HG03378 (cell line): Measurements from ENCODE around the gene SPAM1.
"Not testable (repeated sequence)": the region's sequence is repeated elsewhere in the genome, so short reads cannot be mapped to it uniquely, and the experiment has no call there.

Experiments used
- ATAC-seq: cut with Tn5 transposase; IDR thresholded peaks from one replicate; pipeline ENCODE4 v1.9.1; 2021; ENCODE audit warnings: mild to moderate bottlenecking, moderate library complexity; ENCODE audit not compliant: unreplicated experiment

Gene SPAM1

GRCh38 chr7:123924941-123925340 is at the start of gene SPAM1:
Gene SPAM1, plus strand, starts transcription at chr7:123925241. Its CDS starts 28,330 bp downstream, at chr7:123953571.
- no peak for ATAC-seq

GRCh38 chr7:123876557-123877256 is 48.3 kb upstream of the SPAM1 start:
- no peak for ATAC-seq

- no peak for ATAC-seq
Observed at GRCh38 chr7:123879628-123880027, 45.4 kb upstream of the SPAM1 start.

- ATAC-seq: no peak
Observed at GRCh38 chr7:123881300-123881699, 43.7 kb upstream of the SPAM1 start.

- no peak for ATAC-seq
Observed at GRCh38 chr7:123883154-123883553, 41.9 kb upstream of the SPAM1 start.

- no peak for ATAC-seq
Observed at GRCh38 chr7:123888192-123888591, 36.8 kb upstream of the SPAM1 start.

- not testable (repeated sequence) for ATAC-seq
Observed at GRCh38 chr7:123894753-123895152, 30.3 kb upstream of the SPAM1 start.

GRCh38 chr7:123901101-123901500 is 23.9 kb upstream of the SPAM1 start:
- no peak for ATAC-seq

GRCh38 chr7:123905714-123906113 is 19.3 kb upstream of the SPAM1 start:
- no peak for ATAC-seq

GRCh38 chr7:123916240-123916724 is 8.8 kb upstream of the SPAM1 start:
- ATAC-seq: no peak

- no peak for ATAC-seq
Observed at GRCh38 chr7:123917878-123918277, 7.2 kb upstream of the SPAM1 start.

GRCh38 chr7:123918309-123918708 is 6.7 kb upstream of the SPAM1 start:
- ATAC-seq: no peak

- no peak for ATAC-seq
Observed at GRCh38 chr7:123923599-123923998, 1.4 kb upstream of the SPAM1 start.

- ATAC-seq: no peak
Observed at GRCh38 chr7:123929107-123929506, 4.1 kb downstream of the SPAM1 start.

- ATAC-seq: no peak
Observed at GRCh38 chr7:123929655-123930054, 4.6 kb downstream of the SPAM1 start.

GRCh38 chr7:123935436-123936381 is 10.7 kb downstream of the SPAM1 start:
- no peak for ATAC-seq

- ATAC-seq: no peak
Observed at GRCh38 chr7:123936388-123936787, 11.3 kb downstream of the SPAM1 start.

- ATAC-seq: no peak
Observed at GRCh38 chr7:123939784-123940183, 14.7 kb downstream of the SPAM1 start.

- no peak for ATAC-seq
Observed at GRCh38 chr7:123941391-123942180, 16.5 kb downstream of the SPAM1 start.

- no peak for ATAC-seq
Observed at GRCh38 chr7:123944395-123944794, 19.4 kb downstream of the SPAM1 start.

GRCh38 chr7:123945938-123946337 is 20.9 kb downstream of the SPAM1 start:
- ATAC-seq: no peak
